NCI-H226 (cell line): ENCODE data around the gene UTP11.

Experiments used
- DNase-seq: peaks from one replicate; pipeline ENCODE4 v3.0.0-alpha.2; 2015

The UTP11 gene

GRCh38 chr1:38046884-38047602, 34.5 kb downstream of the UTP11 start:
- DNase-seq: peak; percentile 89

GRCh38 chr1:38047603-38048141, 35.1 kb downstream of the UTP11 start:
- no peak for DNase-seq

- DNase-seq: no peak
Measured at GRCh38 chr1:38050397-38051078, 38.0 kb downstream of the UTP11 start.

- no peak for DNase-seq
Measured at GRCh38 chr1:38051079-38051543, 38.6 kb downstream of the UTP11 start.

GRCh38 chr1:38052750-38053415, 40.3 kb downstream of the UTP11 start:
- DNase-seq: no peak

- no peak for DNase-seq
Measured at GRCh38 chr1:38053416-38054091, 41.0 kb downstream of the UTP11 start.

GRCh38 chr1:38055398-38055797, 42.9 kb downstream of the UTP11 start:
- DNase-seq: no peak

- DNase-seq: no peak
Measured at GRCh38 chr1:38055965-38056364, 43.4 kb downstream of the UTP11 start.

GRCh38 chr1:38059635-38060250, 47.2 kb downstream of the UTP11 start:
- DNase-seq: no peak

- no peak for DNase-seq
Measured at GRCh38 chr1:38060498-38060897, 48.0 kb downstream of the UTP11 start.

GRCh38 chr1:38061290-38061689, 48.8 kb downstream of the UTP11 start:
- no peak for DNase-seq

- no peak for DNase-seq
Measured at GRCh38 chr1:38061883-38062328, 49.4 kb downstream of the UTP11 start.

- no peak for DNase-seq
Measured at GRCh38 chr1:38062361-38063288, 50.1 kb downstream of the UTP11 start.

- DNase-seq: no peak
Measured at GRCh38 chr1:38063616-38064015, 51.1 kb downstream of the UTP11 start.

- peak; percentile 76 for DNase-seq
Measured at GRCh38 chr1:38064197-38064903, 51.8 kb downstream of the UTP11 start.

- no peak for DNase-seq
Measured at GRCh38 chr1:38068220-38068979, 55.9 kb downstream of the UTP11 start.

GRCh38 chr1:38068980-38069340, 56.4 kb downstream of the UTP11 start:
- no peak for DNase-seq

GRCh38 chr1:38071312-38072256, 59.0 kb downstream of the UTP11 start:
- no peak for DNase-seq

- DNase-seq: no peak
Measured at GRCh38 chr1:38072858-38073257, 60.3 kb downstream of the UTP11 start.
